CD4-positive, alpha-beta T cell treated with Interleukin-21 for 1 hour (primary cell): ENCODE data around the gene JAGN1.
"Not testable (repeated sequence)": the region's sequence is repeated elsewhere in the genome, so short reads cannot be mapped to it uniquely, and the experiment has no call there.

ENCODE experiments used
- DNase-seq: peaks from one replicate; pipeline ENCODE4 v3.0.0-alpha.2; 2020

JAGN1 gene

DNA sequence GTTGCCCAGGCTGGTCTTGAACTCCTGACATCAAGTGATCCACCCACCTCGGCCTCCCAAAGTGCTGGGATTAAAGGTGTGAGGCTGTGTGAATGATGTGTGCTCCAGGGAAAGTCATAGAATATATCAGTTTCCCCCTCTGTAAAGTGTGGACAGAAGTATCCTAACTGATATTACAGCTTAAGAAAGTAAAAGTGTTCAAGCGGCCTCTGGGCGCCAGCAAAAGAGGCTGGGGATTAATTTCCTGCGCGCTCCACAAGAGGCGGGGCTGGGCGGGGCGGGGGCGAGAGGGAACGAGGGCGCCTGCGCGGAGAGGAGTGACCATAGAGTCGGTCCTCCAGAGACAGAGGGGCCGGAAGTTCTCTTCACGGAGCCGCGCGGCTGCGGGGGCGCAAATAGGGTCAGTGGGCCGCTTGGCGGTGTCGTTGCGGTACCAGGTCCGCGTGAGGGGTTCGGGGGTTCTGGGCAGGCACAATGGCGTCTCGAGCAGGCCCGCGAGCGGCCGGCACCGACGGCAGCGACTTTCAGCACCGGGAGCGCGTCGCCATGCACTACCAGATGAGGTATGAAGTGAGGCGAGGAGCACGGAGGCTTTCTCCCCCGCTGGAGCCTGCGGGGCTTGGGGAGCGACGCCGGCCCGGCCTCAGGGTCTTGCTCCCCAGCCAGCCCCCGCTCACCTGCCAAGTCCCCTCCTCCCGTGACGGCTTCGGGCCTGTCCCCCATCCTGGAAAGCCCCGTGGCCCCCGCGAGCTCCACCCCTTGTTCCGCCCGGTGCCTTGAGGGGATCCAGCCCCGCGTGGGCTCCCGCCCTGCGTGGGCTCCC, at the start of gene JAGN1:
Gene JAGN1 (plus strand): TSS at position 362 of the 823 bp plus-strand sequence. CDS start 113 bp downstream, at position 475.
- peak; percentile 94 for DNase-seq

DNA sequence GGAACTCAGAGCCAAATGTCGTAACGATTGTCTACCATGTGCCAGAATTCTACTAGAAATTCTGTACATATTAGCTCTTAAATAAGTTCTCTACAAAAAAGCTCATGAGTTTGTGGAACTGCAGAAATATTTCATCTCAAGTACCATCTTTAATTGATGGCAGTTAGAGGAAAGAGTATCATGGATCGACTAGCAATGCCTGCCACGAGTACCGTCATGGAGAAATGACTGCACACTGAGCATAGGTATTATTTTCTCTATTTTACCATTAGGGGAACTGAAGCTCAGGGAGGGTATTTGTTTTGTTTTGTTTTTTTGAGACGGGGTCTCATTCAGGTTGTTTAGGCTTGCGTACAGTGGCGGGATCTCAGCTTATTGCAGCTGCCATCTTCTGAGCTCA, 49.4 kb upstream of the JAGN1 start:
- no peak for DNase-seq

DNA sequence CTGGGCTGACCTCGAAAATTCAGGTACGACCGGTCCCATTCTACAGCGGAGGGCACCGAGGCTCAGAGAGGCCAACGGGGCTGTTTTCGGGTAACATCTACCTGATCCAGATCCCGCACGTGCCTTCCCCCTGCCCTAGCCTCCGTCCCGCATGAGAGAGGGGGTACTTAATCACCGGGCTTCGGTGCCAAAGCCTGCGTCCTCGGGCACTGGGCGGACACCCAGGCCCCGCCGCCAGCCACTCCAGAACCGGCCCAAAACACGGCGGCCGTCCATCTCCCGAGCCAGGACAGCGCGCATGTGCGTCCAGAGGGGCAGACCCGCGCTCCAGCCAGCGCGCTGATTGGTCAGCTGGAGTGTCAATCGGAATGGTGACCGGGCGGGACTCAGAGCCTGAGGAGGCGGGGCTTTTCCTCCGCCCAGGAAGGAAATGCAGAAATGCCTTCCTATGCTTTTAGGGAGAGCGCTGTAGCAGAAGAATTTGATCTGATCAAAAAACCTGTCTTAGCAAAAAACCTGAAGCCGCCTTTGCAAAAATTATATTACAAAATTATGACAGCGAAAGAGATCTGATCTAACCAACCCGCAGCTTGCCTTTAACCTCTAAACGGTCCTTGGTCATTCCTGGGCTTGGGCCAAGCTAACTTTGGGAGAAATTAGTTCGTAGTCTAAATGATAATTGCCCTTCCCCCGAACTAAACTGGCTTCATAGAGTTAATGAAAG, 46.5 kb upstream of the JAGN1 start, which contains the start of gene RPUSD3:
Gene RPUSD3 (minus strand): TSS at position 294 of the 724 bp plus-strand sequence. CDS start 18 bp downstream, at position 276.
- peak; percentile 96 for DNase-seq

DNA sequence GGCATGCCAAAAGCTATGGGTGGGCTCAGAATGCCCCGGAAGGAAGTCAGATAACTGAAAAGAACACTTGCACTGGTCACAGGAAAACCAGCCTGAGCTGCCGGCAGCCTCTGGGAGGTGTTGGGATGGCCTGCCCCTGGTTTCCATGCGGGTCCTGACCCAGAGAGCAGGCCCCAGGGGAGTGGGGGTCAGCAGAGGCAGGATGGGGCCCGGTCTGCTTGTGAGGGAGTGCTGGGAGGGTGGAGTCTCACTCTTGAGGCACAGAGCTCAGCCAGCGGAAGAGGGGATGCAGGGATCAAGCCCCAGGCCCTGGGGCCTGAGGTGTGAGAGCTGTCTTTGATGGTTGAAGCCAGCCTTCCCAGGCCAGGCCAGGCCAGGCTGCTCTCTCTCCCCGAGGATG, 44.2 kb upstream of the JAGN1 start:
- no peak for DNase-seq

DNA sequence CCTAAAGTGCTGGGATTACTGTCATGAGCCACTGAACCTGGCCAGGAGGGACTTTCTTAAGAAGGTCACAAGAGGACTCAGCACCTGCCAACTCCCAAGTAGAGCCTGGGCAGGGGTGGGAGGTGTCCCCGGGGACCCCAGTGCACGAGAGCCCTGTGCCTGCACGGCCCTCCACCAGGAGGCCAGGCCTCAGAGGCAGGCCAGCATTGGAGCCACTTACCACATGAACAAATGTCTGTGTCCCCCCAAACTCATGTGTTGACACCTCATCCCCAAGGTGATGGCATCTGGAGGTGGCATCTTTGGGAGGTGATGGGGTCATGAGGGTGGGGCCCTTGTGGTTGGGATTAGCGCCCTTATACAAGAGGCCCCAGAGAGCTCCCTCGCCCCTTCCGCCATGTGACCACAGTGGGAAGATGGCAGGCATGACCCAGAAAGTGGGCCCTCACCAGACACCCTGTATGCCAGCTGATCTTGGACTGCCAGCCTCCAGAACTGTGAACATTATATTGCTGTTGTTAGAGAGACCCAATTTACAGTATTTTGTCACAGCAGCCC, 43.4 kb upstream of the JAGN1 start:
- DNase-seq = no peak

DNA sequence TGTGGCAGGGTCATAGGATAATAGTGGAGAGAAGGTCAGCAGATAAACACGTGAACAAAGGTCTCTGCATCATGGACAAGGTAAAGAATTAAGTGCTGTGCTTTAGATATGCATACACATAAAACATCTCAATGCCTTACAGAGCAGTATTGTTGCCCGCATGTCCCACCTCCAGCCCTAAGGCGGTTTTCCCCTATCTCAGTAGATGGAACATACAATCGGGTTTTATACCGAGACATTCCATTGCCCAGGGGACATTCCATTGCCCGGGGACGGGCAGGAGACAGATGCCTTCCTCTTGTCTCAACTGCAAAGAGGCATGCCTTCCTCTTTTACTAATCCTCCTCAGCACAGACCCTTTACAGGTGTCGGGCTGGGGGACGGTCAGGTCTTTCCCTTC, 42.5 kb upstream of the JAGN1 start:
- DNase-seq = not testable (repeated sequence)

DNA sequence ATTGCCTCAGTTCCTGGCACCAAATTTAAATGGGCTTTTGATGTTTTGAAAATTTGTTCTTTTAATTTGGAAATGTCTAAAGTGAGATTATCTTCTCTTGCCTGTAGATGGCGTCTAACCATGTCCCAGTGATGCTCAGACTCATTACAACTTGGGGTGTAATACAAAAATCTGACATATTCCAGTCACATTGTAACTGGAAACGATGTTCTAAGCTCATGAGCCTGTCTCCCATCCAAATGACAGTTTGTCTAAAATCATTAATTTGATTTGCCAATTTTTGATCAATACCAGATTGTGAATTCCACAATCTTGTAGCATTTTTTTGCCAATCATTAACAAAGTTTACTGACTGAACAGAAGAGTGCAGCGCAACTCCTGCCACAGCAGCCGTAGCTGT, 41.5 kb upstream of the JAGN1 start:
- peak; percentile 63 for DNase-seq

DNA sequence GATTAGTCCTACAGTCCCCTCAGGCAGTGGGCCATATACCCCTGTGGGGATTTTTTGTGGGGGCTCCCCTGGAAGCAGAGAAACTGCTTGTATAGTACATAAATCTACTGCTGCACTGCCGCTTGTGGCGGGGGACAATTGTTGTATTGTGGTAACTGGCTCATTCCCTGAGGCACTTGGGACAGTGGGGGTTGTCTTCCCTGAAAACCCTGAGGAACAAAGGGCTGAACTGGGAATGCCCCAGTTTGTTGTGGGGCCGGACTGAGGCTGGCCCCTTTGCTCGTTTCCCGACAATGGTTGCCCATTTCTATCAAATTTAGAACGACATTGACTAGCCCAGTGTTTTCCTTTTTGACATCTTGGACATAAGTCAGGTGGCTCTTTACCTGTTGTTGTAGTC, 39.0 kb upstream of the JAGN1 start:
- DNase-seq = not testable (repeated sequence)

DNA sequence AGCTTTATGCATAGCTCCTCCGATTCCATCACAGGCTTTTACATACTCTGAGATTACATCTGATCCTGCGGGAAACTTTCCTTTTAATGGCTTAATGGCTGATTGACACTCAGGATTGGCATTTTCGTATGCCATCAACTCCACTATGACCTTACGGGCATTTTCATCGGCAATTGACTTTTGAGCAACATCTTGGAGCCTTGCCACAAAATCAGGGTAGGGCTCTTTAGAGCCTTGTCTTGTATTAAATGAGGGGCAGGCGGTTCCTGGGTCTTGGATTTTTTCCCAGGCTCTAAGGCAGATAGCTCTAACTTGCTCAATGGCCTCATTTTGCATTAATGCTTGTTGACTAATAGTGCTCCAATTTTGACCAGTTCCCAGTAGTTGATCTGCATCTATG, 38.5 kb upstream of the JAGN1 start:
- not testable (repeated sequence) for DNase-seq

DNA sequence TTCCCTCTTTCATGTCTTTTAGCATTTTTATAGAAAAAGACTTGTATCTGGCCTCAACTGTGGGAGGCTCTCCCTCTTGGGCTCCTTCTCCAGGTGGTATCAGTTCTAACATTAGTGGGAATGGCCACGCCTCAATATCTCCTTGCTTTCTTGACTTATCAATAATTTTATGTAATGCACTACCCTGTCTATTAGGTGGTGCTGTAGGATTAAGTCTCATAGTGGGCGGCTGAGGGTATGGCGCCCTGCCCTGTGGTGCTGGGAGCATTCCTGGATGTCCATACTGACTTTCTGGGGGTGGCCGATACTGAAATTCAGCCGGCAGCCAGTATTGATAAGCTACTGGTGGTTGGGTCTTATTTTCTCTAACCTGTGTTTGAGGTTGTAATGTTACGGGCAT, 37.9 kb upstream of the JAGN1 start:
- DNase-seq = no peak

DNA sequence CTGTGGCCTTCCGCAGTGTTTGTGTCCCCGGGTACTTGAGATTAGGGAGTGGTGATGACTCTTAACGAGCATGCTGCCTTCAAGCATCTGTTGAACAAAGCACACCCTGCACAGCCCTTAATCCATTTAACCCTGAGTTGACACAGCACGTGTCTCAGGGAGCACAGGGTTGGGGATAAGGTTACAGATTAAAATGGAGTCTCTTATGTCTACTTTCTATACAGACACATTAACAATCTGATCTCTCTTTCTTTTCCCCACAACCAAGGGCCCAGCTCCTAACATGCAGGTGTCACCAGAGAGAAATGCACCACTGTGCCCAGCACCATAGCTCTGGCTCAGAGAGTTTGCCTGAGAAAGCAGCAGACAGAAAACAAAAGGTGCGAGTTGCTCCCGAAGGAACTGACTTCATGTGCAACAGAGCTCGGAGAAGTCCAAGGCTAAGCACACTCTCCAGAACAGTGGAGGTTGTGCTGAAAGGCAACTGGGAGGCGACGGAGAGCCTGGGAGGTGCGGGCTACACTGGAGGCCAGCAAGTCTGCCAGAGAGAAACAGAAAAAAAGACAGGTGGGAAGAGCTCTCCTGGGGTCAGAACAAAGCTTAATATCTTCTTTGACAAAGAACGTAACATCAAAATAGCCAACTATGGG, 36.0 kb upstream of the JAGN1 start:
- DNase-seq = not testable (repeated sequence)

DNA sequence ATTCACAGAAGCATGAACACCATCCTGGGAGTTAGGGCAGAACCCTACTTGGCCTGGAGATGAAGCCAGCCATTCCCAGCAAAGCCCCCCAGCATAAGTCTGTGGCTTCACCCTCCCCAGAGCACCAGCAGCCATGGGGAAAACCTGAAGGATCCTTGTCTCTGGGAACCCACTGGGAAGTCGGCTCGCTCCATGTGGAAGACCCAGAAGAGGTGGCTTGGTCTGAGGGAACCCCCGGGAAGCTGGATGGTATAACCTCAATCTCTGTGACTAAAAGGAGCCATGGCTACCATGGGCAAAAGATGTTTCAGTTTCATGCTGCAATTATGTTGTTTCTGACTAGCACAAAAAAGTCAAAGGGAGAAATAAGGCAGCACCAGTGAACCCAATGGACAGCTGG, 34.8 kb upstream of the JAGN1 start:
- no peak for DNase-seq

DNA sequence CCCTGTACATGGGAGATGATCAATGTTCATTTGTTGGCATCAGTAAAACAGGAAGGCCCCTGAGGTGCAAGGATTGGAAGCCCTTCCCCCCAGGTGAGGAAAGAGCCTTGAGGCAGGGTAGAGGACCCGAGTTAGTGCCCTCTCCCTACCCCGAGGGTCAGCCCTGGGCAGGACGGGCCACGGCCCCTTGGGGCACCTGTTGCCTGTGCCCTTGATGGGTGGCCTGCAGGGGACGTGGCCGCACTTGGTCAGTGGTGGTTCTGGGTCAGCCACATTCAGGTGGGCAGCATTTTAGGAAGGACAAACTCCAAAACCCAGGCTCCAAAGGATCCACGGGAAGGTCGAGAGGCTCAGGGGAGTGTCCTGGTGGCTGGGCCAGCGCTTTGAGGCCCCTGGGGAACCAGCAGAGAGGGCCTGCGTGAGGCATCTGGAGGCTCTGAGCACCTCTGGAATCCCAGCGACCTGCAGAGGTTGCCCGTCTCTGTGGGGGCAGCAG, 30.8 kb upstream of the JAGN1 start:
- no peak for DNase-seq

DNA sequence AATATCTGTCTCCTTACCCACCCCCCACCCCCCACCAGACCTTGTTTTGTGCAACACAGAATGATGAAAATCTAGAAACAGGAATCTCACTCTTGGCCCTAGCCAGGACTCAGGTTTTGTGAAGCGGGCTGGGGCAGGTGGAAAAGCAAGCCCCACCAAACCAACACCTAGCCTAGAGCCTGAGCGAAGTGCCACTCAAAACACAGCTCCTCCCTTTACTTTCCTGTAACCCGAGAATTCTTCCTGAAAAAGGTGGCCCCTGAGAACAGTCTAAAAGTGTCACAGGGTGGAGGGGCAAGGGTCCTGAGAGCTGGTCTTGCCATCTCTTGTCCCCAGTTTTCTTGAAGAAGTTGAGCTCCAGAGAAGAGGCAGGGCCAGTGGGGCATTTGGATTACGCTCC, 29.2 kb upstream of the JAGN1 start:
- DNase-seq = no peak

DNA sequence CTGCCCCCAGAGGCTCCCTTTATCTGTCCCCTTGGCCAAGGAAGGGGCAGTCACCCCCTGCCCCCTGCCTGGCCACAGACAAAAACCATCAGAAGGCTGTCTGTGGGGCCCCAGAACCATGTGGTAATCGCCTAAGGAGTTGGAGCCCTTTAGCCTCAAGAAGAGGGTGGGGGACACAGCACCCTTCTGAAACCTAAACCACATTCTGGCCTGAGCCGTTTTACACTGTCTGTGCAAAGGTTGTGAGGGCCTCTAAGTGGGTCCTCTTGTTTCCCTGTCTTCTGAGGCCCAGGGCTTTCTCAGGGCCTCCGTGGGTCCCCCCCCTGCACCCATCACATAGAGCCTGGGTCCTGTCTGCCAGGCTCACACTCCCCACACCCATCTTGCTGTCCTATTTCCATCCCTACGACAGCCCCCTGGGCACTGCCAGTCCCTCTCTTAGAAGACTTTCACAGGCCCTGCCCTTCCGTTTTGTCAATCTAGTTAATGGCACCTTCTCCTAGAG, 28.7 kb upstream of the JAGN1 start:
- no peak for DNase-seq

DNA sequence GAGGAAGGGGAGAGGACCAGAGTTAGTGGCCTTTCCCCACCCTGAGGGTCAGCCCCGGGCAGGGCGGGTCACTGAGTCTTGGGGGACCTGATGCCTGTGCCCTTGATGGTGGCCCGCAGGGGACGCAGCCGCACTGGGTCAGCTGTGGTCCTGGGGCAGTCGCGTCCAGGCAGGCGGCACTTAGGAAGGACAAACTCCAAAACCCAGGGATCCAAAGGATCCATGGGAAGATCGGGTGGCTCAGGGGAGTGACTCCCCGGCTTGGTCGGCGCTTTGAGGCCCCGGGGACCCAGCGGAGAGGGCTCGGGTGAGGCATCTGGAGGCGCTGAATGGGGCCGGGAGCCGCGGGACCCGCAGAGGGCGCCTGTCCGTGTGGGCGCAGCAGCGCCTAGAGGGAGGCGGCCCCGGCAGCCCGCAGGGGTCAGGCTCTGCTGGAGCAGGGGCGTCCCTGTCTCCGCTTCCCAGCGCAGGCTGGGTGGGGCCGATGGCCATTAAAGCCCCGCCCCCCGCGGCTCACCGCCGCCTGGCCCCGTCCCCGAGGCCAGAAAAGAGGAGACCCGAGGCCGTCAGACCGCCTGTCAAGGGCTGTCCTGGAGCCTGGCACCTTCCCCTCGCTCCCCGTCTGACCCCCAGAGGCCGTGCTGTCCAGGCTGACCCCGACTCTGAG, 27.9 kb upstream of the JAGN1 start:
- peak; percentile 22 for DNase-seq

DNA sequence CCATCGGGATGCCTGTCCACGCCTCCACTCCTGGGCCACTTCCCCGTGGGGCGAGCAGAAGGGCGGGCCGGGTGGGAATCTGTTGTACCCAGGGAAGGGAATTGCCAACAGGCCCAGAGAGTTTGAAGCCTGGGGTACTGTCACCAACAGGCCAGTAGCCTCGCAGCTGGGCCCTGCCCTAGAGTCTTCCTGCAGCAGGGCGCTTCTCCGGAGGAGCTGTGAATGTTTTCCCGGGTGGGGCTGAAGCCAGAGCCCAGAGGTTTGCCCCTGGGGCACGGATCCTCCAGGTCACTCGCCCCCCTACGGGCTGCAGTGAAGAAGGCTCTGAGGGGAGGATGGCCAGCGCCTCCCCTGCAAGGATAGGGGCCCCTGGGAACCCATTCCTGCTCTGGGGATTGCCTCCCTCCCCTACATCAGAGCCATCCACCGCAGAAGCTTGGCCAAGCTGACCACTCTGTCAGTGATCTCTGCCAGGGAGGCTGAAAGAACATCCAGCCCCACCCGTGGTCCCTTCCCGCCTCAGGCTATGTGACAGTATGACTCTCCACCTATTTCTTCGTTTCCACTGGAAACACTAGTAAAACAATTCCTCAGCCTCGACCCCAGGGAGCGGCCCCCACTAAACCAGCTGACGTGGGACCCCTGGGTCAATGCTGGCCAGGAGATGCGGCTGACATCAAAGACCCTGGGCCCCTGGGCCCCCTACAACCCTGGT, 27.2 kb upstream of the JAGN1 start:
- DNase-seq = no peak

DNA sequence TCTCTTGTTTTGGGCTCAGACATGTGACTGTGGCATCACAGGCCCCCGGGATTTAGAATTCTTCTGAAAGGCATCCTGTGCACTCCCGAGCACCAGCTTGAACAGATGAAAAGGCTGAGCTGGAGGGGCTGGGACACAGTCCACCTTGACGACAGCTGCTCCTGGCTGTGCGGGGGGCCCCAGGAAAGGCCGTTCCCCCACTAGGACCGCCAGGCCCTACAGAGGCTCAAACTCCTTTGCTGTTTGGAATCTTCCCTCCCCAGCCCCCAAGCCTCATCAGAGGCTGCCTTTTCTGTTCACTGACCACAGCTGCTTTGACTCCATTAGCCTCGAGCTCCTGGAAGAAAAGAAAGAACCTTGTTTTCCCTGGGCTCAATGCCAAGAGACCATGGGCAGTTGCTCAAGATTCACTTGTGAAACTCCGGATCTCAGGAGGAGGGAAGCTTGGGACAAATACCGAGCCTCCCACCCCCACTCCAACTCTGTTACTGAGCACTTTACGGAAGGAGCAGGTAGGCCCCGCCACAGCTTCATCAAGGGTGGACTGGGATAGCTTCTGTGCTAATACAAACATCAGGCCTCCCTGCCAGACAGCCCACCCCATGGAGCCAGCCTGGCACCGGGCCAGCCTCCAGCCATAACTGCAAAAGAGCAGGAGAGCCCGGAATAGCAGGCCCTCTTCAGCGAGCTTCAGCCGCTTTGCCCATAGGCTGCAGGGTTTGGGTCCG, 26.0 kb upstream of the JAGN1 start:
- DNase-seq = no peak

DNA sequence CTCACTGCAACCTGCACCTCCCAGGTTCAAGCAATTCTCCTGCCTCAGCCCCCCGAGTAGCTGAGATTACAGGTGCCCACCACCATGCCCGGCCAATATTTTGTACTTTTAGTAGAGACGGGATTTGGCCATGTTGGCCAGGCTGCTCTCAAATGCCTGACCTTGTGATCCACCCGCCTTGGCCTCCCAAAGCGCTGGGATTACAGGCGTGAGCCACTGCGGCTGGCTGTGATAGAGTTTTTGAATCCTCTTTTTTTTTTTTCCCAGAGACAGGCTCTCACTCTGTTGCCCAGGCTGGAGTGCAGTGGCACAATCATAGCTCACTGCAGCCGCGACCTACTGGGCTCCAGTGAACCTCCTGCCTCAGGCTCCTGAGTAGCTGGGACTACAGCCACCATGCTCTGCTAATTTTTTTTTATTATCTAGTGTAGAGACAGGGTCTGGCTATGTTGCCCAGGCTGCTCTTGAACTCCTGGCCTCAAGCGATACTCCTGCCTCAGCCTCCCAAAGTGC, 25.2 kb upstream of the JAGN1 start:
- DNase-seq = not testable (repeated sequence)

DNA sequence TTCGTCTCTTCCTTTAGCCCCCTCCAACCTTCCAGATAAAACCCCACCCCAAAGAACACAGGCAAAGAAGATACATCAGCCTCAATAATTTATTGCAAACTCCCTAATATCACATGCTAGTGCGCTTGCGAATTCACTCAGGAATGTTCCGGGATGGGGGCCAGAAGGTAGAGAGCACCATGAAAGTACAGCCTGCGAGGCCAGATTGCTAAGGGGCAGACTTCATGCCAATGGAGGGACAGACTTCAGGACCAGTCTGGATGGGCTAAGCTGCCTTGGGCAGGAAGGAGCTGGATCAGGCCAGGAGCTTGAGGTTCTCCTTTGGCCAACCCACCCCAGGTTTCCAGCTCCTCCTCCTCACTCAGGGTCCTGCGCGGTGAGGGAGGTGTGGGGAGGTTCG, 23.8 kb upstream of the JAGN1 start:
- DNase-seq = no peak

DNA sequence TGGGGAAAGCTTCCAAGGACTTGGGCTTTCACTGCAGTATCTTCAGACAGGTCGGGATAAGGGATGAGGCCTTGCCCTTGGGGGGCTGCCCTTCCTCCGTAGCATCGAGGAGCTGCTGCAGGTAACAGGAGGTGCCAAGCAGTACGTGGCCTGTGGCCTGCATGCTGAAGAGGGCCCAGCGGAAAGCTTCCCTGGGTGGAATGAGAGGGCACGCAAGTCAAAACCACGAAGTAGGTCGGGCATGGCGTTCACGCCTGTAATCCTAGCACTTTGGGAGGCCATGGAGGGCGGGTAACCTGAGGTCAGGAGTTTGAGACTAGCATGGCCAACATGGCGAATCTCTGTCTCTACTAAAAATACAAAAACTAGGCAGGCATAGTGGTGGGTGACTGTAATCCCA, 23.3 kb upstream of the JAGN1 start:
- no peak for DNase-seq
